H1 (cell line): ENCODE results near the gene KRT17. TPM values are rescaled to one million over a fixed set of nuclear protein-coding genes. Genes with fewer than 3 reads are reported as not detected.

Source experiments
- CTCF ChIA-PET: fragments of 300-600 bp; sonication (Branson Sonifier 250); formaldehyde crosslinking; loops from one replicate; lab custom pipeline; 2021; ENCODE audit not compliant: partially characterized antibody; lab: Charles Lee
- POLR2A ChIA-PET: fragments of 300-600 bp; sonication (Branson Sonifier 250); formaldehyde crosslinking; loops from one replicate; lab custom pipeline; 2021; ENCODE audit warnings: inconsistent platforms; ENCODE audit not compliant: partially characterized antibody; lab: Charles Lee
- DNase-seq, 2 experiments: peaks; one replicate each; pipeline versions ENCODE4 v3.0.0 to v3.0.0-alpha.2; 2010 to 2022; ENCODE audit warnings: low spot score in 2 of 2, low read depth in 1 of 2, mixed read lengths in 1 of 2
- FAIRE-seq: peaks from 2 replicates; lab custom pipeline; 2011; peaks lifted over from hg19 to GRCh38; lab: Jason Lieb, UNC
- H2AFZ ChIP-seq: 2 replicates; pipeline ENCODE4 v1.8.1; 2012; ENCODE audit warnings: low read length, inconsistent platforms
- H2AK5ac ChIP-seq: 2 replicates; pipeline ENCODE4 v1.6.1; 2013; ENCODE audit warnings: low read depth, low read length
- H2BK120ac ChIP-seq: replicated peaks from 2 replicates; pipeline ENCODE3; 2013; ENCODE audit warnings: low read depth, low read length, inconsistent platforms
- H2BK12ac ChIP-seq: 2 replicates; pipeline ENCODE4 v1.6.1; 2013; ENCODE audit warnings: low read depth, low read length
- H2BK15ac ChIP-seq: 2 replicates; pipeline ENCODE4 v1.6.1; 2013; ENCODE audit warnings: low read length
- H2BK20ac ChIP-seq: 2 replicates; pipeline ENCODE4 v1.6.1; 2013; ENCODE audit warnings: low read length
- H2BK5ac ChIP-seq: 2 replicates; pipeline ENCODE4 v1.6.1; 2013; ENCODE audit warnings: low read depth, low read length
- H3K14ac ChIP-seq: 2 replicates; pipeline ENCODE4 v1.6.1; 2013; ENCODE audit warnings: inconsistent platforms; ENCODE audit not compliant: insufficient read length
- H3K18ac ChIP-seq: 2 replicates; pipeline ENCODE4 v1.6.1; 2013; ENCODE audit warnings: low read length; ENCODE audit errors: extremely low read depth
- H3K23ac ChIP-seq: 2 replicates; pipeline ENCODE4 v1.6.1; 2013; ENCODE audit warnings: inconsistent platforms; ENCODE audit not compliant: insufficient read length
- H3K23me2 ChIP-seq: 2 replicates; pipeline ENCODE4 v1.6.1; 2013; ENCODE audit warnings: low read depth, low read length
- H3K27ac ChIP-seq: 2 replicates; pipeline ENCODE4 v1.6.1; 2011; ENCODE audit warnings: low read depth, low read length, inconsistent platforms
- H3K27me3 ChIP-seq, 4 experiments: replicated peaks in 1 of 4; 1 replicate in 1 of 4; 2 replicates in 3 of 4; pipeline versions ENCODE4 v1.6.1 to v1.8.1; 2011 to 2013; ENCODE audit warnings: low read length in 3 of 4, mild to moderate bottlenecking in 3 of 4, inconsistent platforms in 2 of 4, mixed read lengths in 2 of 4, moderate library complexity in 1 of 4; ENCODE audit not compliant: control insufficient read depth in 3 of 4, insufficient read depth in 3 of 4; ENCODE audit errors: extremely low read depth in 1 of 4
- H3K36me3 ChIP-seq, 4 experiments: 2 replicates each; pipeline versions ENCODE4 v1.6.1 to v1.8.1; 2011 to 2013; ENCODE audit warnings: mild to moderate bottlenecking in 4 of 4, low read length in 3 of 4, moderate library complexity in 2 of 4, control low read depth in 1 of 4, inconsistent platforms in 1 of 4; ENCODE audit not compliant: insufficient read depth in 4 of 4, control insufficient read depth in 2 of 4
- H3K4ac ChIP-seq: replicated peaks from 2 replicates; pipeline ENCODE3; 2013; ENCODE audit warnings: low read length, low read depth, mixed read lengths, inconsistent platforms; ENCODE audit not compliant: insufficient read length
- H3K4me1 ChIP-seq, 4 experiments: replicated peaks in 1 of 4; 1 replicate in 1 of 4; 2 replicates in 3 of 4; pipeline versions ENCODE4 v1.6.1 to v1.8.1; 2011 to 2013; ENCODE audit warnings: low read length in 3 of 4, inconsistent platforms in 2 of 4, mixed read lengths in 1 of 4; ENCODE audit not compliant: insufficient read depth in 4 of 4, control insufficient read depth in 3 of 4
- H3K4me2 ChIP-seq, 2 experiments: 2 replicates each; pipeline versions ENCODE4 v1.6.1 to v1.8.1; 2011 to 2013; ENCODE audit warnings: low read depth in 2 of 2, low read length in 2 of 2, control low read depth in 1 of 2, inconsistent platforms in 1 of 2, mild to moderate bottlenecking in 1 of 2; ENCODE audit not compliant: insufficient read depth in 1 of 2
- H3K4me3 ChIP-seq, 4 experiments: fragments of 200-600, 300-600 bp in 1 of 4; sonication (generic), shearing (Covaris generic), sonication (Bioruptor Twin) in 1 of 4; 2 replicates each; pipeline versions ENCODE4 v1.5.1 to v1.8.1; 2011 to 2016; ENCODE audit warnings: low read length in 4 of 4, low read depth in 3 of 4, control low read depth in 2 of 4, inconsistent platforms in 2 of 4, mild to moderate bottlenecking in 2 of 4, mixed read lengths in 1 of 4, moderate library complexity in 1 of 4; ENCODE audit not compliant: insufficient read depth in 2 of 4; ENCODE audit errors: extremely low read depth in 1 of 4
- H3K56ac ChIP-seq: replicated peaks from 2 replicates; pipeline ENCODE3; 2013; ENCODE audit warnings: low read depth, mild to moderate bottlenecking, mixed read lengths, low read length, inconsistent platforms; ENCODE audit not compliant: insufficient read length
- H3K79me1 ChIP-seq: 2 replicates; pipeline ENCODE4 v1.6.1; 2013; ENCODE audit warnings: low read depth, low read length, control low read depth
- H3K79me2 ChIP-seq, 2 experiments: 2 replicates each; pipeline versions ENCODE4 v1.6.1 to v1.8.1; 2012 to 2013; ENCODE audit warnings: low read length in 2 of 2, mild to moderate bottlenecking in 2 of 2, inconsistent platforms in 1 of 2; ENCODE audit not compliant: insufficient read depth in 2 of 2, control insufficient read depth in 1 of 2
- H3K9ac ChIP-seq, 4 experiments: replicated peaks in 1 of 4; 1 replicate in 1 of 4; 2 replicates in 3 of 4; pipeline versions ENCODE4 v1.6.1 to v1.8.1; 2011 to 2013; ENCODE audit warnings: low read depth in 3 of 4, low read length in 3 of 4, control low read depth in 2 of 4, mild to moderate bottlenecking in 2 of 4, moderate library complexity in 2 of 4, inconsistent platforms in 1 of 4; ENCODE audit errors: extremely low read depth in 1 of 4
- H3K9me3 ChIP-seq, 2 experiments: 2 replicates each; pipeline versions ENCODE4 v1.6.1 to v1.8.1; 2012 to 2013; ENCODE audit warnings: mild to moderate bottlenecking in 2 of 2, moderate library complexity in 2 of 2, control low read depth in 1 of 2, inconsistent platforms in 1 of 2, low read depth in 1 of 2, low read length in 1 of 2, mixed read lengths in 1 of 2; ENCODE audit not compliant: insufficient read depth in 2 of 2
- H4K20me1 ChIP-seq, 2 experiments: replicated peaks in 1 of 2; 2 replicates each; pipeline versions ENCODE3 to v1.8.1; 2011 to 2013; ENCODE audit warnings: inconsistent platforms in 2 of 2, low read length in 2 of 2, mild to moderate bottlenecking in 1 of 2; ENCODE audit not compliant: insufficient read depth in 2 of 2, control insufficient read depth in 1 of 2
- H4K5ac ChIP-seq: 2 replicates; pipeline ENCODE4 v1.6.1; 2013; ENCODE audit warnings: low read length, low read depth, mixed read lengths, inconsistent platforms; ENCODE audit not compliant: insufficient read length
- H4K8ac ChIP-seq: 2 replicates; pipeline ENCODE4 v1.8.0; 2013; ENCODE audit warnings: mild to moderate bottlenecking, moderate library complexity, low read length, inconsistent platforms; ENCODE audit not compliant: insufficient read depth; ENCODE audit errors: extremely low read depth
- H4K91ac ChIP-seq: replicated peaks from 2 replicates; pipeline ENCODE3; 2013; ENCODE audit warnings: low read length, mixed read lengths, inconsistent platforms; ENCODE audit not compliant: insufficient read length
- CHD1 ChIP-seq: IDR thresholded peaks from 2 replicates; pipeline ENCODE4 v1.6.1; 2012; ENCODE audit warnings: low read depth, low read length, improper control_type of control experiment
- HDAC6 ChIP-seq: IDR thresholded peaks from one replicate; pipeline ENCODE4 v1.7.1; 2012; ENCODE audit warnings: low read depth, mild to moderate bottlenecking, inconsistent platforms, low read length, moderate library complexity
- SP1 ChIP-seq: IDR thresholded peaks from 2 replicates; pipeline ENCODE4 v1.6.1; 2011; ENCODE audit warnings: low read depth, low read length
- ZNF274 ChIP-seq: IDR thresholded peaks from 2 replicates; pipeline ENCODE4 v1.7.0; 2012; ENCODE audit warnings: low read length, borderline replicate concordance; ENCODE audit errors: extremely low read depth
- WGBS, 2 experiments: shearing (Covaris generic) in 1 of 2; methylation state at CpG; one replicate each; pipeline versions ENCODE4 v1.1.6 to v1.1.7; 2013 to 2015; ENCODE audit warnings: low lambda C conversion rate in 2 of 2, mixed read lengths in 2 of 2, inconsistent platforms in 1 of 2, low coverage in 1 of 2, missing lambda C conversion rate in 1 of 2; ENCODE audit not compliant: insufficient replicate concordance in 2 of 2, insufficient coverage in 1 of 2, insufficient read length in 1 of 2; ENCODE audit errors: extremely low coverage in 1 of 2, missing lambda C conversion rate in 1 of 2; 5-methylcytosine and 5-hydroxymethylcytosine counted together
- polyA plus RNA-seq, 7 experiments: library from polyadenylated mRNA; depleted of rRNA in 3 of 7; stranded (reverse) in 5 of 7; unstranded in 2 of 7; fragments of >200 nt in 5 of 7; fragments of 200-250 nt in 2 of 7; gene quantifications; 1 replicate in 5 of 7; 2 replicates in 1 of 7; 4 replicates in 1 of 7; pipeline versions ENCODE4 v1.2.1 to v1.2.3, GENCODE V29; 2011 to 2013; ENCODE audit warnings: missing spikeins in 2 of 7, mixed read lengths in 2 of 7
- total RNA-seq: library from RNA; stranded (reverse); fragmentation: NEBNext Ultra II Directional; extraction: Animal tissue kit (Norgen Biotek cat#: 25700); gene quantifications from 2 replicates; pipeline ENCODE4 v1.2.1, GENCODE V29; 2021

Gene KRT17
- total and polyA plus RNA-seq, 2 of the 8 experiments (the other 6 are each of a cell fraction or from before 2014, with no cell fraction given): 0.50 to 0.95 TPM

- H2BK120ac ChIP-seq: no peak overlapping the region
- H3K79me2 ChIP-seq: no peaks in the 10 kb centered on the region
- H3K14ac ChIP-seq: no peak overlapping the region
- no peak overlapping the region for H3K27ac ChIP-seq
- H3K18ac ChIP-seq: no peak overlapping the region
- ChIA-PET CTCF (interaction anchor here (0.7 to 20.4 kb wide), 5 partner anchors 10 to 102 kb away, joined by 3 to 492 read pairs (median 17); no protein-coding TSS in a partner anchor), POLR2A (interaction anchor here (1.8 kb wide), 1 partner anchor 36 kb away, joined by 8 read pairs; the partner anchor contains the start of gene EIF1)
- no peak overlapping the region for H2BK20ac ChIP-seq
- H4K5ac ChIP-seq: no peak overlapping the region
- H4K20me1 ChIP-seq: peaks cover 0 to 8% of the 10 kb centered on the region in 2 experiments
- no peaks in the 10 kb centered on the region; a peak in 2 of 7 replicates for H3K27me3 ChIP-seq
- H3K4ac ChIP-seq: no peak overlapping the region
- TF ChIP-seq SP1 (no peak), ZNF274 (no peak), HDAC6 (no peak), CHD1 (no peak)
- H4K8ac ChIP-seq: no peak overlapping the region
- no peak overlapping the region for H2BK15ac ChIP-seq
- no peaks in the 10 kb centered on the region for H3K79me1 ChIP-seq
- 94% methylated on average over 5 of the region's 5 CpGs; no CpG with 5 or more reads in 1 of the 2 experiments for WGBS, 2 experiments
- no peak overlapping the region for H3K23ac ChIP-seq
- no peak overlapping the region for H2BK5ac ChIP-seq
- DNase-seq (no peak), FAIRE-seq (no peak)
- no peak overlapping the region for H2AK5ac ChIP-seq
- peaks cover 0 to 24% (median 13%) of the 10 kb centered on the region in 4 experiments; a peak in 6 of 7 replicates for H3K4me1 ChIP-seq
- H4K91ac ChIP-seq: no peak overlapping the region
- H3K9me3 ChIP-seq: no peaks in the 10 kb centered on the region
- no peak overlapping the region for H3K9ac ChIP-seq
- H3K36me3 ChIP-seq: no peaks in the 10 kb centered on the region
- H3K4me2 ChIP-seq: no peak overlapping the region
- no peak overlapping the region for H3K56ac ChIP-seq
- no peak overlapping the region for H3K4me3 ChIP-seq
- H2AFZ ChIP-seq: no peak overlapping the region
- H2BK12ac ChIP-seq: no peak overlapping the region
- H3K23me2 ChIP-seq: peaks cover 17% of the 10 kb centered on the region; the same call in 1 of the 2 replicates
These were observed 28.1 kb upstream of the KRT17 start for GRCh38 chr17:41652461-41652970.
